K562 (cell line): ENCODE results near the gene SCRG1. TPM values are rescaled to one million over a fixed set of nuclear protein-coding genes. Genes with fewer than 3 reads are reported as not detected.

ENCODE experiments used
- ATF7 ChIP-seq: fragments of 450-650 bp; IDR thresholded peaks from 2 replicates; pipeline ENCODE4 v1.7.1; 2014; ENCODE audit warnings: mild to moderate bottlenecking, moderate library complexity
- CCAR2 ChIP-seq: fragments of 200-400 bp; formaldehyde crosslinking; IDR thresholded peaks from 2 replicates; pipeline ENCODE4 v1.6.1; 2017; ENCODE audit warnings: mild to moderate bottlenecking, low read depth, low read length
- FOXP1 ChIP-seq: sonication (generic); formaldehyde crosslinking; IDR thresholded peaks from 2 replicates; pipeline ENCODE4 v1.8.0; 2022; ENCODE audit warnings: mild to moderate bottlenecking, missing genetic modification reagents
- HLTF ChIP-seq: fragments of 450-650 bp; IDR thresholded peaks from 2 replicates; pipeline ENCODE4 v1.6.1; 2016
- HNRNPLL ChIP-seq: fragments of 200-400 bp; formaldehyde crosslinking; IDR thresholded peaks from 2 replicates; pipeline ENCODE4 v1.6.1; 2017; ENCODE audit warnings: low read length, low read depth, mild to moderate bottlenecking; ENCODE audit not compliant: poor library complexity, severe bottlenecking
- POLR2A ChIP-seq: fragments of 450-650 bp; conservative IDR thresholded peaks from 2 replicates; pipeline ENCODE4 v1.6.1; 2016
- POLR2H ChIP-seq: IDR thresholded peaks from 2 replicates; pipeline ENCODE4 v1.6.1; 2016; ENCODE audit warnings: missing genetic modification characterization, low read depth, mild to moderate bottlenecking, control low read depth, missing compliant biosample characterization, moderate library complexity
- SRSF9 ChIP-seq: fragments of 200-400 bp; formaldehyde crosslinking; IDR thresholded peaks from 2 replicates; pipeline ENCODE4 v1.6.1; 2017; ENCODE audit warnings: low read depth, low read length, borderline replicate concordance
- WHSC1 ChIP-seq: IDR thresholded peaks from one replicate; pipeline ENCODE4 v1.6.1; 2012; ENCODE audit warnings: low read length, control low read depth, inconsistent platforms
- ZFP36 ChIP-seq: fragments of 150-350 bp; IDR thresholded peaks from 2 replicates; pipeline ENCODE4 v1.6.1; 2018; ENCODE audit warnings: low read length, low read depth; ENCODE audit not compliant: partially characterized antibody
- polyA plus RNA-seq, 8 experiments: library from polyadenylated mRNA; depleted of rRNA in 4 of 8; stranded (reverse) in 5 of 8; unstranded in 3 of 8; fragments of >200 nt; fragmentation: Nextera tagmentation in 2 of 8; fragmentation: Illumina TruSeq in 1 of 8; extraction: Ambion mirVana in 2 of 8; extraction: Trizol in 1 of 8; gene quantifications; 2 replicates each; pipeline versions ENCODE4 v1.2.1 to v1.2.3, GENCODE V29; 2011 to 2014; ENCODE audit warnings: inconsistent platforms in 1 of 8, missing spikeins in 1 of 8
- total RNA-seq, 7 experiments: library from RNA; depleted of rRNA in 6 of 7; stranded (reverse); fragments of >200 nt in 6 of 7; fragmentation: Illumina TruSeq in 2 of 7; extraction: Trizol in 2 of 7; gene quantifications; 2 replicates each; pipeline versions ENCODE4 v1.2.1 to v1.2.3, GENCODE V29; 2011 to 2021; ENCODE audit warnings: low replicate concordance in 1 of 7
- TF ChIP-seq, protein P1 (sequence below): fragments of 450-650 bp; IDR thresholded peaks from 2 replicates; pipeline ENCODE4 v1.6.1; 2016; ENCODE audit warnings: antibody characterized with exemption
- TF ChIP-seq, protein P2 (sequence below): fragments of 450-650 bp; formaldehyde crosslinking; IDR thresholded peaks from 2 replicates; pipeline ENCODE4 v1.4.0; 2020; ENCODE audit warnings: mild to moderate bottlenecking, moderate library complexity
- TF ChIP-seq, protein P3 (sequence below): fragments of 450-650 bp; IDR thresholded peaks from 2 replicates; pipeline ENCODE4 v1.6.1; 2016
- TF ChIP-seq, protein P4 (sequence below): IDR thresholded peaks from 2 replicates; pipeline ENCODE4 v1.6.1; 2014; ENCODE audit warnings: antibody characterized with exemption
- TF ChIP-seq, protein P5 (sequence below): fragments of 450-650 bp; IDR thresholded peaks from 2 replicates; pipeline ENCODE4 v1.6.1; 2016; ENCODE audit warnings: borderline replicate concordance
- TF ChIP-seq, protein P6 (sequence below): sonication (generic); formaldehyde crosslinking; IDR thresholded peaks from 2 replicates; pipeline ENCODE4 v1.5.0; 2020; ENCODE audit warnings: missing genetic modification reagents

The SCRG1 gene
- total and polyA plus RNA-seq, 9 of the 15 experiments (the other 6 are each of a cell fraction or from before 2014, with no cell fraction given): 0.01 TPM; not detected in 7

DNA sequence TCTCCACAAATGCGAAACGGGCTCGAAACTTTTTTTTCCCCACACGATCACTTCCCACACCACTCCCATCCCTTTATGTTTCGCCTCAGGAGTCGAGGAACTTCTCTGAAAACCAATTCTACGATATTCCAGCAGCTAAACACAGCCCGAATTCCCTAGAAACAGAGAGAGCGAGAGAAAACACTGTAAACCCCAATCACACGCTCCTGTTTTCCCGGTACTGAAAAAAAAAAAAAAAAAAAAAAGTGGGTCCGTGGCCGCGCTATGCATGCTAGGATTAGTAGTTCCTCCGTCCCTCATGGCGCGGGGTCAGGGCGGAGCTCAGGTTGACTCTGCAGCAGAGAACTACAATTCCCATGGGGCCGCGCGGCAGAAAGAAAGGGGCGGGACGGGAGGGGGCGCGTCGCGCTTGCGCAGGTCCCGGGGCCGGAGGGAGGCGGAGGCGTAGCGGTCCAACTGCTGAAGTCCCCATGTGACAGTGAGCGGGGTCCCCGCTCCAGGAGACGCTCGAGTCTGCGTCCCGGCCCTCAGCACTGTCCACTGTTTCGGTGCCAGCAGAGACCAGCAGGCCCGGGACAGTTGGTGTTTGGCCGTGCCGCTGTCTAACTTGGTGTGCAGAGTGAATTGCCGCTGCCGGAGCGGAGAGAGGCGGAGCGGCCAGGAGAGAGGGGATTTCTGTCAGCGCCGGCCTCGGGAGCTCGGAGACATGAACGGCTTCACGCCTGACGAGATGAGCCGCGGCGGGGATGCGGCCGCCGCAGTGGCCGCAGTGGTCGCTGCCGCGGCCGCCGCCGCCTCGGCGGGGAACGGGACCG, 28.2 kb downstream of the SCRG1 start, which contains the start of gene SAP30 (continued):
- TF ChIP-seq, protein P1, sequence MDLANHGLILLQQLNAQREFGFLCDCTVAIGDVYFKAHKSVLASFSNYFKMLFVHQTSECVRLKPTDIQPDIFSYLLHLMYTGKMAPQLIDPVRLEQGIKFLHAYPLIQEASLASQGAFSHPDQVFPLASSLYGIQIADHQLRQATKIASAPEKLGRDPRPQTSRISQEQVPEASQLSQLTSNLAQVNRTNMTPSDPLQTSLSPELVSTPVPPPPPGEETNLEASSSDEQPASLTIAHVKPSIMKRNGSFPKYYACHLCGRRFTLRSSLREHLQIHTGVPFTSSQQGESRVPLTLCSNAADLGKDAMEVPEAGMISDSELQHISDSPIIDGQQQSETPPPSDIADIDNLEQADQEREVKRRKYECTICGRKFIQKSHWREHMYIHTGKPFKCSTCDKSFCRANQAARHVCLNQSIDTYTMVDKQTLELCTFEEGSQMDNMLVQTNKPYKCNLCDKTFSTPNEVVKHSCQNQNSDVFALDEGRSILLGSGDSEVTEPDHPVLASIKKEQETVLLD: 0 out of 2 replicates have a peak, but pooled peaks have one; percentile 65
- TF ChIP-seq HNRNPLL (peak; percentile 56), POLR2A (peak; percentile 86), FOXP1 (CRISPR knock-in tag) (peak; percentile 85; the same call in 1 of the 2 replicates), WHSC1 (no peak), POLR2H (no peak; the same call in 1 of the 2 replicates), CCAR2 (no peak), ZFP36 (no peak), HLTF (no peak), ATF7 (peak; percentile 52; the same call in 1 of the 2 replicates), SRSF9 (no peak)
- TF ChIP-seq, protein P2, sequence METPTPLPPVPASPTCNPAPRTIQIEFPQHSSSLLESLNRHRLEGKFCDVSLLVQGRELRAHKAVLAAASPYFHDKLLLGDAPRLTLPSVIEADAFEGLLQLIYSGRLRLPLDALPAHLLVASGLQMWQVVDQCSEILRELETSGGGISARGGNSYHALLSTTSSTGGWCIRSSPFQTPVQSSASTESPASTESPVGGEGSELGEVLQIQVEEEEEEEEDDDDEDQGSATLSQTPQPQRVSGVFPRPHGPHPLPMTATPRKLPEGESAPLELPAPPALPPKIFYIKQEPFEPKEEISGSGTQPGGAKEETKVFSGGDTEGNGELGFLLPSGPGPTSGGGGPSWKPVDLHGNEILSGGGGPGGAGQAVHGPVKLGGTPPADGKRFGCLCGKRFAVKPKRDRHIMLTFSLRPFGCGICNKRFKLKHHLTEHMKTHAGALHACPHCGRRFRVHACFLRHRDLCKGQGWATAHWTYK: peak; percentile 90
- TF ChIP-seq, protein P3, sequence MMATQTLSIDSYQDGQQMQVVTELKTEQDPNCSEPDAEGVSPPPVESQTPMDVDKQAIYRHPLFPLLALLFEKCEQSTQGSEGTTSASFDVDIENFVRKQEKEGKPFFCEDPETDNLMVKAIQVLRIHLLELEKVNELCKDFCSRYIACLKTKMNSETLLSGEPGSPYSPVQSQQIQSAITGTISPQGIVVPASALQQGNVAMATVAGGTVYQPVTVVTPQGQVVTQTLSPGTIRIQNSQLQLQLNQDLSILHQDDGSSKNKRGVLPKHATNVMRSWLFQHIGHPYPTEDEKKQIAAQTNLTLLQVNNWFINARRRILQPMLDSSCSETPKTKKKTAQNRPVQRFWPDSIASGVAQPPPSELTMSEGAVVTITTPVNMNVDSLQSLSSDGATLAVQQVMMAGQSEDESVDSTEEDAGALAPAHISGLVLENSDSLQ: peak; percentile 43; the same call in 1 of the 2 replicates
- TF ChIP-seq, protein P4, sequence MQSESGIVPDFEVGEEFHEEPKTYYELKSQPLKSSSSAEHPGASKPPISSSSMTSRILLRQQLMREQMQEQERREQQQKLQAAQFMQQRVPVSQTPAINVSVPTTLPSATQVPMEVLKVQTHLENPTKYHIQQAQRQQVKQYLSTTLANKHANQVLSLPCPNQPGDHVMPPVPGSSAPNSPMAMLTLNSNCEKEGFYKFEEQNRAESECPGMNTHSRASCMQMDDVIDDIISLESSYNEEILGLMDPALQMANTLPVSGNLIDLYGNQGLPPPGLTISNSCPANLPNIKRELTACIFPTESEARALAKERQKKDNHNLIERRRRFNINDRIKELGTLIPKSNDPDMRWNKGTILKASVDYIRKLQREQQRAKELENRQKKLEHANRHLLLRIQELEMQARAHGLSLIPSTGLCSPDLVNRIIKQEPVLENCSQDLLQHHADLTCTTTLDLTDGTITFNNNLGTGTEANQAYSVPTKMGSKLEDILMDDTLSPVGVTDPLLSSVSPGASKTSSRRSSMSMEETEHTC: peak; percentile 28; the same call in 1 of the 2 replicates
- TF ChIP-seq, protein P5, sequence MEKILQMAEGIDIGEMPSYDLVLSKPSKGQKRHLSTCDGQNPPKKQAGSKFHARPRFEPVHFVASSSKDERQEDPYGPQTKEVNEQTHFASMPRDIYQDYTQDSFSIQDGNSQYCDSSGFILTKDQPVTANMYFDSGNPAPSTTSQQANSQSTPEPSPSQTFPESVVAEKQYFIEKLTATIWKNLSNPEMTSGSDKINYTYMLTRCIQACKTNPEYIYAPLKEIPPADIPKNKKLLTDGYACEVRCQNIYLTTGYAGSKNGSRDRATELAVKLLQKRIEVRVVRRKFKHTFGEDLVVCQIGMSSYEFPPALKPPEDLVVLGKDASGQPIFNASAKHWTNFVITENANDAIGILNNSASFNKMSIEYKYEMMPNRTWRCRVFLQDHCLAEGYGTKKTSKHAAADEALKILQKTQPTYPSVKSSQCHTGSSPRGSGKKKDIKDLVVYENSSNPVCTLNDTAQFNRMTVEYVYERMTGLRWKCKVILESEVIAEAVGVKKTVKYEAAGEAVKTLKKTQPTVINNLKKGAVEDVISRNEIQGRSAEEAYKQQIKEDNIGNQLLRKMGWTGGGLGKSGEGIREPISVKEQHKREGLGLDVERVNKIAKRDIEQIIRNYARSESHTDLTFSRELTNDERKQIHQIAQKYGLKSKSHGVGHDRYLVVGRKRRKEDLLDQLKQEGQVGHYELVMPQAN: peak; percentile 94
- TF ChIP-seq, protein P6, sequence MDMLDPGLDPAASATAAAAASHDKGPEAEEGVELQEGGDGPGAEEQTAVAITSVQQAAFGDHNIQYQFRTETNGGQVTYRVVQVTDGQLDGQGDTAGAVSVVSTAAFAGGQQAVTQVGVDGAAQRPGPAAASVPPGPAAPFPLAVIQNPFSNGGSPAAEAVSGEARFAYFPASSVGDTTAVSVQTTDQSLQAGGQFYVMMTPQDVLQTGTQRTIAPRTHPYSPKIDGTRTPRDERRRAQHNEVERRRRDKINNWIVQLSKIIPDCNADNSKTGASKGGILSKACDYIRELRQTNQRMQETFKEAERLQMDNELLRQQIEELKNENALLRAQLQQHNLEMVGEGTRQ (CRISPR knock-in tag): peak; percentile 83
